Measurements from ENCODE around the gene RGMA. TPM values are rescaled to one million over a fixed set of nuclear protein-coding genes. Genes with fewer than 3 reads are reported as not detected.
"Not testable (repeated sequence)": the region's sequence is repeated elsewhere in the genome, so short reads cannot be mapped to it uniquely, and the experiment has no call there.

RGMA gene
- total RNA-seq, 2 experiments from 2014 or later = 0.28 TPM; not detected in 1

DNA sequence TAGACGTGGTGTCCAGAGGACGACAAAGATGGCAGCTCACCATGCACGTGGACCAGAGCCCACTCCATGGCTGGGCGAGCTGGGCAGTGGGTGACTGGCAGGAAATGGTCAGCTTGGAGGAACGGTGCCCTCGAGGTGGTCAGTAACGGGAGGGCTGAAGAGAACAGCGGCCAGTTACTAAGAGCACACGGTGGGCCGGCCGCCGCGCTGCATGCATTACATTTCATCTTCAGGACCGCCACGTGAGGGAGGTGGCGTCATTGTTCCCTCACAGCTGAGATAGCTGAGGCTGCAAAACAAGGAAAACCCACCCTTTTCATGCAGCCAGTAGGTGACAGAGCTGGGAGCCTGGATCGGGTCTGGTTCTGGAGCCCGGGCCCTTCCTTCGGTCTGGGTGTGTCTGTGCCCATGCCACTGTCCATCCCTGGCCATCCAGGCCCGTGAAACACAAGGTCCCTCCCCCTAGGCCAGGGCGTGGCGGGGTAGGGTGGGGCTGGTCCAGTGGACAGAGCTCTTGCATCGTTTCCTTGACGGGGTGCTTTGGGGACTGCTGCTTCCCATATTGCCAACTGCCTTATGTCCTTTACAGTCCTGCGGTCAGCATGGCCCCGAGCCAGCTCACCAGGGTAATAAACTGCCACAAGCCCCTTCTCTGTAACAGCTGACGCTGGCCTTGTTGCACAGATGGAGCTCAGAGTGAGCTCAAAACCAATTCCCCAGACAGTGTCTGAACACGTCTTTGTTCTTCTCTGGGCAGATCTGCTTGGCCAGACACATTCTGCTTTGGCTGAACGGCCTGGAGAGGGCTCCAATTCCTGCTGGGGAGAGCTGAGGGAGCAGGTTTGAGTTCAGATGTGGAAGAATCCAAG, 51.8 kb downstream of the RGMA start:
- Mint-ChIP-seq H3K9me3 (ENCODE audit: low read depth) (no peaks in the 10 kb centered on the region), H3K36me3 (no peaks in the 10 kb centered on the region), H3K27me3 (no peaks in the 10 kb centered on the region), H3K4me1 (peaks cover 5% of the 10 kb centered on the region), H3K4me3 (no peak overlapping the region), H3K27ac (no peak overlapping the region)
- CTCF ChIA-PET = interaction anchor here (0.6 to 3.6 kb wide), 6 partner anchors 9 to 1083 kb away, joined by 3 to 20 read pairs (median 7); no protein-coding TSS in a partner anchor
- DNase-seq (no peak), ATAC-seq (no peak)

DNA sequence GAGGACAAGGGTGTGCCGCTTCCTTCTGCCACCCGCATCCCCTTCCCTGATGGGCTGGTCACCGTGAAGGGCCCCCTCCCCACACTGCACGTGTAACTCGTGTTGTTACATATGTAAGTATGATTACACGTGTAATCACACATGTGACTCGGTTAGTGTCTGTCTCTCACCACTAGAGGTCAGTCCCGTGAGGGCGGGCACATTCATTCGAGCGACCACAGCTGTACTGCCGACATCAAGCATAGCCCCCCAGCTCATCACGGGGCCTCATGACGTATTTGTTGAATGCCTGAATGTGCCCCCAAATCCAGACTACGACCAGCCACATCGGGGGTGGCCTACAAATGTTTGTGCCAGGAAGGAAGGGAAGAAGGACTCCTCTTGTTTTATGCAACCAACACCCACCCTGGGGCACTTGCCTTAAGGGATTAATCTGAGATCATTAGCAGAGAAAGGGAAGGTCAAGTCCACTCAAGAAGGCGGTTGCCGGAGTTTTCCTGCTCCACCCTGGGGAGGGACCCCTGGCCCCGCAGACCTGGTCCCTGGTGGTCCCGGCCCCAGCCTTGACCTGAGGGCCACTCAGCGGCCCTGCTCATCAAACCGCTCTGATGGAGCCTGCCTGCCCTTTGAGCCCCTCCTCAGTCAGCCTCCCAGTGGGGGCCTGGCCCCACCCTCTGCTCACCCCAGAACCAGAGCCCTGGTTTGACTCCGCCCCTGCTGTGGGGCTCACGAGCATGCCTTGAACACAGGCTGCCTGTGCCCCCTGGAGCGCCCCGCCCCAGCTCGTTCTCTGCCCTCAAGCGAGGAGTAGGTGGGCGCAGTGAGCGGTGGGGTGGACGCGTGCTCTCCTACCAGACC, 52.8 kb downstream of the RGMA start:
- H3K27ac Mint-ChIP-seq = no peak overlapping the region
- CTCF ChIA-PET = interaction anchor here (0.8 to 3.6 kb wide), 7 partner anchors 10 to 1084 kb away, joined by 3 to 20 read pairs (median 5); no protein-coding TSS in a partner anchor
- H3K36me3 Mint-ChIP-seq = no peaks in the 10 kb centered on the region

DNA sequence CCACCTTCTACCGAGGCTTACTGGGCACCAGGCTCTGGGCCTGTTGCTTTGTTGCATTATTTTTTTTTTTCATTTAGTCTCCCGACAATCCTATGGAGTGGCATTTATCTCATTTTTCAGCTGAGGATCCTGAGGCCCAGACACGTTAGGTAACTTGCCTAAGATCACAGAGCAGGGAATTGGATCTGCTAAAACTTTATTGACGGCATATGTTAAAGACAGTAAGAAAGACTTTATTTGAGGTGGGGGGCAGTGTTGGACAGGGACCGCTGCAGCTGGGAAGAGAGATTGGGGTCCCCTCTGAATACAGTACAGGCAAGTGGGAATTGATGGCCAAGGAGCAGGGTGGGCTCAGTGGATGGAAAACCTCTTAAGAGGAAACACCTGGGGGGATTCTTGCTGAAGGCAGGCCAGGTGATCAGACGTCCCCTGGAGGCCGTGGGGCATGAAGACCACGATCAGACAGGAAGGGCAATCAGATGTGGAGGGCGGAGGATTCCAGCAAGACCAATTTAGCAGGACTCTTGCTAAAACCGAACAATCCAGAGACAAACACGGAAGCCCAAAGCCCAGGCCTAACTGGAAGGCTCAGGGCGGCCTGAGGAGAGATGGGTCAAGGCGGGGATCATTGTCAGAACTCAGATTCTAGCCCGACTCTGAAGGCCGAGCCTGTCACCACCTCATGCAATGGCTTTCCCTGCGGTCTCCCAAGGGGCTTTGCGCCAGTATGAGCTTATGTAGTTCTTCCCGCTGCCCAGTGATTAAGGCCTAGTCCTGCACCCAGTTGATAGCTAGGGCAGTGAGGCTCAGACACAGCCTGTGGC, 53.7 kb downstream of the RGMA start:
- CTCF ChIA-PET = interaction anchor here (0.8 to 3.6 kb wide), 7 partner anchors 10 to 1085 kb away, joined by 3 to 20 read pairs (median 5); no protein-coding TSS in a partner anchor
- ATAC-seq = peak; percentile 18
- Mint-ChIP-seq H3K9me3 (ENCODE audit: low read depth) (no peaks in the 10 kb centered on the region), H3K27ac (no peak overlapping the region), H3K27me3 (no peaks in the 10 kb centered on the region), H3K4me3 (no peak overlapping the region), H3K36me3 (no peaks in the 10 kb centered on the region), H3K4me1 (peaks cover 5% of the 10 kb centered on the region)
- no peak for DNase-seq

More for the DNA sequence above, 52.8 kb downstream of the RGMA start:
- no peak overlapping the region for H3K4me3 Mint-ChIP-seq
- no peaks in the 10 kb centered on the region for H3K9me3 Mint-ChIP-seq (ENCODE audit: low read depth)
- ATAC-seq (peak; percentile 74), DNase-seq (peak; percentile 68)
- H3K27me3 Mint-ChIP-seq = no peaks in the 10 kb centered on the region
- H3K4me1 Mint-ChIP-seq = peaks cover 5% of the 10 kb centered on the region

DNA sequence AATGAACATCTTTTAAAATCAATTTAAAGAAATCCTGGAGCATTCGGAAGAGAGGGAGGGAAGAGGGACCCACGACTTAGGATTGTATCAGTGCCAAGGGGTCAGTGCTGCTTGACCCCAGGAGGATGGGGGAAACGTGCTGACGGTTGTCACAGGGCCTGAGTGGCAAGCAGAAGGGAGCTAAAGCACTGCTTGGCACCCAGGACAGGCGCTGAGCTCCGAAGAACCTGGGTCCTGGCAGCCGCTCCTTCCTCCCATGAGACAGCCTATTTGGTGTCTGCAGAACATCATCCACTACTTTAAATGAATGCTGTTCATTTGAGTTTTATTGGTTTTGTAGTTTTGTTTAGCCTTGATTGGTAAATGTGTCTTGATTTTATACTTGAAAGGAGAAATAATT, 54.5 kb downstream of the RGMA start:
- H3K4me3 Mint-ChIP-seq = no peak overlapping the region
- no peaks in the 10 kb centered on the region for H3K36me3 Mint-ChIP-seq
- H3K27ac Mint-ChIP-seq = no peak overlapping the region
- CTCF ChIA-PET = interaction anchor here (3.6 kb wide), 1 partner anchor 1085 kb away, joined by 20 read pairs; no protein-coding TSS in a partner anchor
- no peaks in the 10 kb centered on the region for H3K9me3 Mint-ChIP-seq (ENCODE audit: low read depth)
- peaks cover 7% of the 10 kb centered on the region for H3K4me1 Mint-ChIP-seq
- DNase-seq = no peak
- ATAC-seq = no peak
- no peaks in the 10 kb centered on the region for H3K27me3 Mint-ChIP-seq

DNA sequence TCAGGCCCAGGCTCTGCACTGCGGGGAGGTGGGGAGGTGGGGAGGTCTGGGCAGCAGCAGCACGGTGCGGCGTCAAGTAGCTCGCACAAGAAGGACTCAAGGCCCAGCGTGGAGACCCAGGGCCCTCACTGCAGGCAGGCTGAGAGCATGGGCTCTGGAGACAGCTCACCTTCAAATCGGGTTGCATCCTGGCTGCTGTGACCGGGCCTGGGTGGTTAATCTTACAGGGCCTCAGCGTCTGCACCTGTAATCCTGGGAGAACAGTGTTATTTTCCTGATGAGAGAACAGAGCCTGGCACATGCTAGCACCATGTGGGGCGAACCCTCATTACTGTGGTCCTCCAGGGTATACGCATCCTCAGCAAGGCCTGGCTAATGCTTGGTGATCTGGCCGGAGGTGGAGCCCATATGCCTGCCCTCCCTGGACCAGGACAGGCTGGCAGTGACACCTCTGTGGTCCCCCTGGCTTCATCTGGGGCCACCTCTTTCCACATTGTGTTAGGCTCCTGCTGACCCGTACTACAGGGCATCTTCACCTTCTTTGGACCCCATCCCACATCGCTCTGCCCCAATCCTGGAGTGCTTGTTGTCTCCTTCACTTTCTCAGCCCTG, 55.5 kb downstream of the RGMA start:
- CTCF ChIA-PET = interaction anchor here (0.8 to 6.3 kb wide), 3 partner anchors 28 to 1086 kb away, joined by 3 to 57 read pairs (median 54); no protein-coding TSS in a partner anchor
- Mint-ChIP-seq H3K36me3 (no peaks in the 10 kb centered on the region), H3K9me3 (ENCODE audit: low read depth) (no peaks in the 10 kb centered on the region), H3K4me3 (no peak overlapping the region), H3K27me3 (no peaks in the 10 kb centered on the region), H3K27ac (no peak overlapping the region), H3K4me1 (peaks cover 9% of the 10 kb centered on the region)
- DNase-seq = no peak
- ATAC-seq = no peak

DNA sequence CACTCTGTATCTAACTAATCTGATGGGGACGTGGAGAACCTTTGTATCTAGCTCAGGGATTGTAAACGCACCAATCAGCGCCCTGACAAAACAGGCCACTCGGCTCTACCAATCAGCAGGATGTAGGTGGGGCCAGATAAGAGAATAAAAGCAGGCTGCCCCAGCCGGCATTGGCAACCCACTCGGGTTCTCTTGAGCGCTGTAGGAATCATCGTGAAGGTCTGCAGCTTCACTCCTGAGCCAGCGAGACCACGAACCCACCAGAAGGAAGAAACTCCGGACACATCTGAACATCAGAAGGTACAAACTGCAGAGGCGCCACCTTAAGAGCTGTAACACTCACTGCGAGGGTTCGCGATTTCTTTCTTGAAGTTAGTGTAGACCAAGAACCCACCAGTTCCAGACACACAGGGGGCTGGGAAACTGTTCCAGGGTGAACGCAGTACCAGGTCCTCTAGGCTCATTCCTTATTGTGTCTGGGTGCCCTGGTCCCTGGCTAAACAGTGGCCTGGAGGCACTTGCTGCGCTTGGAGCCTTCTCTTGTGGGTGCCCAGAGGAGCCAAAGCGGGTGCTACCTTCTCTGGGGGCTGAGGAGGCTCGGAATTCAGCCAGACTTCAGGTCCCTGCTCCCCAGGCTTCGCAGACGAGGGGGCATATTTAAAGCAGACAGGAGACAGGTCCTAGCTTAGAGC, 56.4 kb downstream of the RGMA start:
- CTCF ChIA-PET = interaction anchor here (0.8 to 6.3 kb wide), 3 partner anchors 28 to 1087 kb away, joined by 3 to 57 read pairs (median 54); no protein-coding TSS in a partner anchor
- not testable (repeated sequence) for H3K36me3 Mint-ChIP-seq

DNA sequence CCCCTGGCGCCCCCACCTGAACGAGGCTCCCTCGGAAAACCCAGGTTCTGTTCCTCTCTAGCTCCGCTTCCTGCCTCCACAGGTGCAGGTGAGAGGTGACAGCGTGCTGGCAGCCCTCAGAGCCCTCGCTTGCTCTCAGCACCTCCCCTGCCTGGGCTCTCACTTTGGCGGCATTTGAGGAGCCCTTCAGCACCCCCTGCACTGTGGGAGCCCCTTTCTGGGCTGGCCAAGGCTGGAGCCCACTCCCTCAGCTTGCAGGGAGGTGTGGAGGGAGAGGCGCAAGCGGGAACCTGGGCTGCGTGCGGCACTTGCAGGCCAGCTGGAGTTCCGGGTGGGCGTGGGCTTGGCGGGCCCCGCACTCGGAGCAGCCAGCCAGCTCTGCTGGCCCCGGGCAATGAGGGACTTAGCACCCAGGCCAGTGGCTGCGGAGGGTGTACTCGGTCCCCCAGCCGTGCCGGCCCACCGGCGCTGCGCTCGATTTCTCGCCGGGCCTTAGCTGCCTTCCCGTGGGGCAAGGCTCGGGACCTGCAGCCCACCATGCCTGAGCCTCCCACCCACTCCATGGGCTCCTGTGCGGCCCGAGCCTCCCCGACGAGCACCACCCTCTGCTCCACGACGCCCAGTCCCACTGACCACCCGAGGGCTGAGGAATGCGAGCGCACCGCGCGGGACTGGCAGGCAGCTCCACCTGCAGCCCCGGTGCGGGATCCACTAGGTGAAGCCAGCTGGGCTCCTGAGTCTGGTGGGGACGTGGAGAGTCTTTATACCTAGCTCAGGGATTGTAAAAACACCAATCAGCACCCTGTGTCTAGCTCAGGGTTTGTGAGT, 57.2 kb downstream of the RGMA start:
- H3K4me1 Mint-ChIP-seq; H3K4me3 Mint-ChIP-seq; H3K9me3 Mint-ChIP-seq (ENCODE audit: low read depth); ATAC-seq; H3K27ac Mint-ChIP-seq; DNase-seq; H3K36me3 Mint-ChIP-seq; H3K27me3 Mint-ChIP-seq: not testable (repeated sequence)
- CTCF ChIA-PET = interaction anchor here (1.7 to 6.3 kb wide), 4 partner anchors 56 to 1088 kb away, joined by 4 to 57 read pairs (median 32); partner anchors contain the start of gene RGMA

More for the DNA sequence above, 56.4 kb downstream of the RGMA start:
- H3K4me1 Mint-ChIP-seq; H3K9me3 Mint-ChIP-seq (ENCODE audit: low read depth); H3K27ac Mint-ChIP-seq; H3K27me3 Mint-ChIP-seq; DNase-seq; H3K4me3 Mint-ChIP-seq; ATAC-seq: not testable (repeated sequence)

DNA sequence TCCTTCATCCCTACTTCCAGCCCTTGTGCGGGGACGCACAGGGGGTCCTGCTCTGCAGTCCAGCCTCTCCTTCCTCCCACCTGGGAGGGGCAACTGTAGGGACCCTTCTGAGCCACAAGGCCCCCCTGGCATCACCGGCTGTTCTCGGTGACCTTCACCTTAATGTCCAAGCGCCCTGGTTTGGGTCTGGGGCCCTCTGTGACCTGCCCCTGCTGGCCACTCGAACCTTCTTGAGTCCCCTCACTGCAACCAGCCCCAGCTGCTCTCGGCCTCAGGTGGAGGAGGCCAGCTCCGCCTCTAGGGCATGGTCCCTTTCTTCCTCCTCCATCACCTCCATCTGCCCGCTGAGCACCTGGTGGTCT, 57.9 kb downstream of the RGMA start:
- DNase-seq (no peak), ATAC-seq (no peak)
- H3K4me3 Mint-ChIP-seq = no peak overlapping the region
- no peak overlapping the region for H3K27ac Mint-ChIP-seq
- no peaks in the 10 kb centered on the region for H3K9me3 Mint-ChIP-seq (ENCODE audit: low read depth)
- H3K27me3 Mint-ChIP-seq = no peaks in the 10 kb centered on the region
- CTCF ChIA-PET = interaction anchor here (0.8 to 6.3 kb wide), 9 partner anchors 10 to 1089 kb away, joined by 3 to 57 read pairs (median 8); partner anchors contain the start of gene RGMA
- H3K36me3 Mint-ChIP-seq = peaks cover 6% of the 10 kb centered on the region
- peaks cover 11% of the 10 kb centered on the region for H3K4me1 Mint-ChIP-seq

DNA sequence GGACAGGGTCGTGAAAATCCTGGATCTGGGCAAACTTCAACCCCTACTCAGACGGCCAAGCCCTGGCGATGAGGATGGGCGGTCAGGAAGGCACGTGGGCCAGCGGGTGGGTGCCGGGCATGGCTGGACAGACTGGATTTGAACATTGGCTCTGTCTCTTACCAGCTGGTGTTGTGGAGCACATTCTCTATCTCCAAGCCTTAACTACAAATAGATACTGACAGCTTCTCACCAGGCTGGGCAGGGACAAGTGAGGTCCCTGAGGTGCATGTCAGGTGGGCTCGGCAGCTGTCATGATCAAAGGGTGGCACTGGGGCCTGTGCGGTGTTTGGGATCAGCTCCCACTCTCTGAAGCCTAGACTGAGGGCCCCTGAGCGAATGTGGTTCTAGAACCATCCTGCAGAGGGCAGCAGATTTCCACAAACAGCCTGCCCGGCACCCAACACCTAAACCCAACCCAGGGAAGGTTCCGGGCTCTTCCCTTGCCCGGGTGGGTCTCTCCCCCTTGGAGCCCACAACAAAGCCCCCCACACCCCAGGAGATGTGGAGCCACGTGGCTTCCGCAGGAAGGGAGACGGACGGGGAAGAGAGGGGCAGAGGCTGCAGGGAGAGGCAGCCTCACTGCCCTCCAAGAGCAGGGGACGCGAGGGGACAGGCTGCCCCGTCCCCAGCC, 58.4 kb downstream of the RGMA start:
- H3K36me3 Mint-ChIP-seq = peaks cover 10% of the 10 kb centered on the region
- ATAC-seq = peak; percentile 86
- no peaks in the 10 kb centered on the region for H3K9me3 Mint-ChIP-seq (ENCODE audit: low read depth)
- no peak overlapping the region for H3K4me3 Mint-ChIP-seq
- no peak overlapping the region for H3K27ac Mint-ChIP-seq
- no peaks in the 10 kb centered on the region for H3K27me3 Mint-ChIP-seq
- peak; percentile 73 for DNase-seq
- CTCF ChIA-PET = interaction anchor here (0.6 to 6.3 kb wide), 25 partner anchors 10 to 1105 kb away, joined by 3 to 57 read pairs (median 4); partner anchors contain the start of gene RGMA
- peaks cover 12% of the 10 kb centered on the region for H3K4me1 Mint-ChIP-seq

DNA sequence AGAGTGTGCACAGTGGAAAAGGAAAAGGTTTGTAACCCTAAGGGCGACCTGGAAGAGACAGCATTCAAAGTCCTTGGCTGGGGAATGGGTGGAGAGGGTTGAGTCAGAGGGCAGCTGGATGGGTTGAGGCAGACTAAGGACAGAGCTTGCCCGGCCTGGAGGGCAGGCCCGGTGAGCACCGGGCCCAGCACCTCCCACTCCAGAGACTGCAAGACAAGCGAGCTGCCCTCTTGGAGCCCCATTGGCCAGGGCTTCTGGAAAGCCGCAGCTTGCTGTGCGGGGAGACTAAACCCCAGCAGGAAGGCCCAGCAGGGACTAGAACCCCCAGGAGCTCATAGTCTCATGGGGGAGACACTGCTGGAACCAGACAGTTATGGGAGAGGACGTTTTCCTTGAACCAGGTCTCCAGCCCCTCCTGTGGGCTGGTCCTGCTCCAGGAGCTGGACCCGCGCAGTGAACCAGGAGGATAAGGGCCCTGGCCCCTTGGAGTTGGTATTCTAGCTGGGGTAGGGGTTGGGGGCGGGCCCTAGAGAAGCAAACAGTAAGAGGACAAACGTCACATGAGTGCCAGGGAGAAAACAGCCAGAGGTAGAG, 59.1 kb downstream of the RGMA start:
- H3K27me3 Mint-ChIP-seq = no peaks in the 10 kb centered on the region
- H3K4me3 Mint-ChIP-seq = no peak overlapping the region
- peaks cover 17% of the 10 kb centered on the region for H3K36me3 Mint-ChIP-seq
- ATAC-seq = no peak
- peak; percentile 40 for DNase-seq
- CTCF ChIA-PET = interaction anchor here (0.6 to 6.3 kb wide), 29 partner anchors 9 to 1105 kb away, joined by 3 to 57 read pairs (median 3); partner anchors contain the start of gene RGMA
- no peaks in the 10 kb centered on the region for H3K9me3 Mint-ChIP-seq (ENCODE audit: low read depth)
- no peak overlapping the region for H3K27ac Mint-ChIP-seq
- peaks cover 18% of the 10 kb centered on the region for H3K4me1 Mint-ChIP-seq
